ENCODE results near the gene TBL1Y. TPM values are rescaled to one million over a fixed set of nuclear protein-coding genes. Genes with fewer than 3 reads are reported as not detected.
"Not testable (repeated sequence)": the region's sequence is repeated elsewhere in the genome, so short reads cannot be mapped to it uniquely, and the experiment has no call there.

The TBL1Y gene
- total RNA-seq, 4 donors from 2014 or later: 0.27 to 0.31 TPM; not detected in 2

DNA sequence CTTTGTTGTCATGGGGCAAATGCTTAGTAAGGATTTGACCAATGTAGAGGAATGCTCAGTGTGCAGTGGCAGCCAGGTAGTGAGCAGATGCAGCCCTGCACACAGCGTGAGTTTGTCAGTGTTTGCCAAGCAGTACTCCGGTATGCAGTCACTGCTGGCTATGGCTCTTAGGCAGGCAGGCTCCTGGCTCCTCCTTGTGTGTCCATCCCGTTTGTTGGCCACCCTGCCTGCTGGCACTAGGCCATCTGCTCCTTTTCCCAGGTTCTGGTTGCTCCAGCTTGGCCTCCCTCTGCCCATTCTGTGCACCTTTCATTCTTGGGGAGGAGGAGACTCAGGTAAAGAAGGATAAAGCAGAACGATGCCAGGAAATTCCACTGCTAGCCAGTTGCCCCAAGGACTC lies 106.0 kb downstream of the TBL1Y start:
- no peak overlapping the region for H3K4me3 ChIP-seq
- no peaks in the 10 kb centered on the region for H3K4me1 ChIP-seq
- no peak for ATAC-seq
- H3K27ac ChIP-seq: no peak overlapping the region
- H3K36me3 ChIP-seq: no peaks in the 10 kb centered on the region
- no CpG with 5 or more reads among the region's 4 CpGs for WGBS, 2 donors (ENCODE audit: low coverage in 1 of 2)
- no peaks in the 10 kb centered on the region for H3K27me3 ChIP-seq
- TF ChIP-seq POLR2A (IDR thresholded peaks at IDR 0.05) (no peak), EP300 (IDR thresholded peaks at IDR 0.05) (no peak), CTCF (IDR thresholded peaks at IDR 0.05) (no peak), POLR2AphosphoS5 (IDR thresholded peaks at IDR 0.05) (no peak)
- no peaks in the 10 kb centered on the region for H3K9me3 ChIP-seq

GRCh38 chrY:7017244-7018080 lies 107.0 kb downstream of the TBL1Y start:
- no peak overlapping the region for H3K4me3 ChIP-seq
- no peak for ATAC-seq
- H3K36me3 ChIP-seq: no peaks in the 10 kb centered on the region
- H3K4me1 ChIP-seq: no peaks in the 10 kb centered on the region
- H3K27ac ChIP-seq: no peak overlapping the region
- no peaks in the 10 kb centered on the region for H3K27me3 ChIP-seq
- 79% methylated on average over 4 of the region's 6 CpGs; no CpG with 5 or more reads in 1 of the 2 donors for WGBS, 2 donors (ENCODE audit: low coverage in 1 of 2)
- TF ChIP-seq POLR2AphosphoS5 (IDR thresholded peaks at IDR 0.05) (no peak), CTCF (IDR thresholded peaks at IDR 0.05) (no peak), EP300 (IDR thresholded peaks at IDR 0.05) (no peak), POLR2A (IDR thresholded peaks at IDR 0.05) (no peak)
- no peaks in the 10 kb centered on the region for H3K9me3 ChIP-seq

DNA sequence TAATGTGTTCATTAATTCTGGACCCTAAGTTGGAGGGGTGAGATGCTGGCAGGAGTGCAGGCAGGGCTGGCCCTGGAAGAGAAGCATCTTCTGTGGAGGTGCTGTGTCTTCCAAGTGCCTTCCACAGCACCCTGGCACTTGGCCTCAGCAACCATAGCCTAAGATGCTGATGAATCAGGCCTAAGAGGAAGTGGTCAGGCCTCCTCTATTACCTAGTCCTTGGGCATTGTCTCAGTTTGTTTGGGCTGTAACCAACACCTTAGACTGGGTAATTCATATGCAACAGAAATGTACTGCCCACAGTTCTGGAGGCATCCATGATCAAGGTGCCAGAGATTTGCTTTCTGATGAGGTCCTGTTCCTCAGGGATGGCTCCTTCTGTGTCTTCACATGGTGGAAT lies 128.5 kb downstream of the TBL1Y start:
- no peak overlapping the region for H3K4me3 ChIP-seq
- H3K27ac ChIP-seq: no peak overlapping the region
- H3K9me3 ChIP-seq: no peaks in the 10 kb centered on the region
- H3K36me3 ChIP-seq: no peaks in the 10 kb centered on the region
- TF ChIP-seq POLR2A (IDR thresholded peaks at IDR 0.05) (no peak), POLR2AphosphoS5 (IDR thresholded peaks at IDR 0.05) (no peak), EP300 (IDR thresholded peaks at IDR 0.05) (no peak), CTCF (IDR thresholded peaks at IDR 0.05) (no peak)
- H3K4me1 ChIP-seq: no peaks in the 10 kb centered on the region
- no peak for ATAC-seq
- H3K27me3 ChIP-seq: no peaks in the 10 kb centered on the region

DNA sequence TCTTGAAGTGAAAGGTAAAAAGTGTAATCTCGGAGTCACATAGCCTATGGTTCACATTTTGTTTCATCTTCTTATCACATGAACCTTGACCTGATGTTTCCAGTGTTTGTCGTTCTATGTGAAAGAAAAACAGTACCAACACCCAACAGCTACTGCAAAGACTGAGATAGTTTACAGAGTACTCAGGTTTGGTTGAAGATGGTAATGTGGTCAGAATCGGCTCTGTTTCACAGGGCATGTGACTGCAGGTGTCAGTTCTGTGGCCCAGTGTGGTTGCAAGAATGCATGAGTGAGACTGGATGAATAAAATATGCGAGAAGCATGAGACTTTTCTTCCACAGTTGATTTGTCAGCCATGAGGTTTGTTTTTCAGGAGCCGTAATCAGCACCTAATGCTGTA lies 130.2 kb downstream of the TBL1Y start:
- no peak for ATAC-seq
- Histone ChIP-seq H3K27me3 (no peaks in the 10 kb centered on the region), H3K27ac (no peak overlapping the region), H3K4me3 (no peak overlapping the region), H3K4me1 (no peaks in the 10 kb centered on the region), H3K36me3 (no peaks in the 10 kb centered on the region), H3K9me3 (no peaks in the 10 kb centered on the region)
- no peak for TF ChIP-seq POLR2A (IDR thresholded peaks at IDR 0.05)
- TF ChIP-seq CTCF (IDR thresholded peaks at IDR 0.05): no peak
- TF ChIP-seq EP300 (IDR thresholded peaks at IDR 0.05): no peak
- no peak for TF ChIP-seq POLR2AphosphoS5 (IDR thresholded peaks at IDR 0.05)
- WGBS, 2 donors (ENCODE audit: low coverage in 1 of 2): 83% methylated on average over 1 of the region's 5 CpGs; no CpG with 5 or more reads in 1 of the 2 donors

GRCh38 chrY:7041983-7042382 lies 131.5 kb downstream of the TBL1Y start:
- Histone ChIP-seq H3K4me1 (no peaks in the 10 kb centered on the region), H3K9me3 (no peaks in the 10 kb centered on the region), H3K27ac (no peak overlapping the region), H3K27me3 (no peaks in the 10 kb centered on the region), H3K4me3 (no peak overlapping the region), H3K36me3 (no peaks in the 10 kb centered on the region)
- no peak for ATAC-seq
- WGBS, 2 donors (ENCODE audit: low coverage in 1 of 2): 100% methylated on average over 1 of the region's 4 CpGs; no CpG with 5 or more reads in 1 of the 2 donors
- TF ChIP-seq POLR2A (IDR thresholded peaks at IDR 0.05) (no peak), EP300 (IDR thresholded peaks at IDR 0.05) (no peak), POLR2AphosphoS5 (IDR thresholded peaks at IDR 0.05) (no peak), CTCF (IDR thresholded peaks at IDR 0.05) (no peak)

GRCh38 chrY:7052461-7052860 lies 142.0 kb downstream of the TBL1Y start:
- H3K9me3 ChIP-seq, H3K36me3 ChIP-seq, H3K27me3 ChIP-seq, H3K27ac ChIP-seq, ATAC-seq, H3K4me1 ChIP-seq, H3K4me3 ChIP-seq: not testable (repeated sequence)
- 68% methylated on average over 3 of the region's 3 CpGs; no CpG with 5 or more reads in 1 of the 2 donors for WGBS, 2 donors (ENCODE audit: low coverage in 1 of 2)

Measured in gastroesophageal sphincter (tissue), 4 donors.